Heart right ventricle (tissue), 16 donors: Measurements from ENCODE around the gene CDC5L. TPM values are rescaled to one million over a fixed set of nuclear protein-coding genes. Genes with fewer than 3 reads are reported as not detected.
A peak's percentile ranks its signal among the peaks of the same experiment; 100 is the strongest.

Experiments
- ATAC-seq, 8 donors: fragments of 200-7000 bp; cut with Tn5 transposase; one replicate each; pipeline ENCODE4 v1.9.1; 2020; ENCODE audit warnings: mild to moderate bottlenecking in 8 of 8, moderate library complexity in 8 of 8, moderate number of reproducible peaks in 1 of 8
- DNase-seq, 2 donors: peaks; one replicate each; pipeline ENCODE4 v3.0.0-alpha.2; 2020
- H3K27ac ChIP-seq, 10 donors: fragments of 200-600 bp; sonication (generic) in 2 of 10; one replicate each; pipeline versions ENCODE4 v1.5.0 to v1.8.0; 2020 to 2022; ENCODE audit warnings: mild to moderate bottlenecking in 3 of 10
- H3K27me3 ChIP-seq, 7 donors: fragments of 200-600 bp; one replicate each; pipeline ENCODE4 v1.8.0; 2021 to 2022; ENCODE audit warnings: mild to moderate bottlenecking in 2 of 7
- H3K36me3 ChIP-seq, 9 donors: fragments of 200-600 bp; sonication (generic) in 1 of 9; one replicate each; pipeline versions ENCODE4 v1.5.0 to v1.8.0; 2020 to 2022; ENCODE audit warnings: mild to moderate bottlenecking in 2 of 9
- H3K4me1 ChIP-seq, 9 donors: fragments of 200-600 bp; sonication (generic) in 1 of 9; one replicate each; pipeline versions ENCODE4 v1.5.0 to v1.8.0; 2020 to 2022; ENCODE audit warnings: mild to moderate bottlenecking in 4 of 9
- H3K4me3 ChIP-seq, 10 donors: fragments of 200-600 bp; sonication (generic) in 2 of 10; one replicate each; pipeline versions ENCODE4 v1.5.0 to v1.8.0; 2020 to 2022; ENCODE audit warnings: mild to moderate bottlenecking in 7 of 10, moderate library complexity in 2 of 10
- H3K9me3 ChIP-seq, 11 donors: fragments of 200-600 bp in 10 of 11; sonication (generic) in 2 of 11; one replicate each; pipeline versions ENCODE4 v1.5.0 to v1.8.0; 2013 to 2022; ENCODE audit warnings: mild to moderate bottlenecking in 2 of 11, control low read depth in 1 of 11, moderate library complexity in 1 of 11
- CTCF ChIP-seq, 9 donors: fragments of 200-600 bp; sonication (generic) in 2 of 9; IDR thresholded peaks; one replicate each; pipeline versions ENCODE4 v1.5.0 to v1.8.0; 2021 to 2022; ENCODE audit warnings: antibody characterized with exemption in 9 of 9, mild to moderate bottlenecking in 5 of 9, moderate library complexity in 1 of 9
- WGBS, 2 donors: extraction: QIAGEN DNeasy Blood & Tissue Kit; methylation state at CpG; one replicate each; pipeline ENCODE4 v1.1.7; 2013; ENCODE audit warnings: inconsistent platforms in 1 of 2; 5-methylcytosine and 5-hydroxymethylcytosine counted together
- intact Hi-C, 10 donors: fragments of 100-400 bp; cut with DNase I; formaldehyde crosslinking; loops; one replicate each; pipeline versions ENCODE4 v1.11.1 to v1.14.2; 2022
- polyA plus RNA-seq, 2 donors: library from polyadenylated mRNA; stranded (reverse); fragments of 200-250 nt; gene quantifications; one replicate each; pipeline ENCODE4 v1.2.3, GENCODE V29; 2013
- total RNA-seq, 10 donors: library from RNA; stranded (reverse); fragmentation: NEBNext Ultra II Directional in 3 of 10; extraction: Animal tissue kit (Norgen Biotek cat#: 25700) in 3 of 10; gene quantifications; one replicate each; pipeline versions ENCODE4 v1.2.1 to v1.2.4, GENCODE V29; 2021 to 2023
- donor health status: Arrhythmogenic right ventricular cardiomyopathy.
- donor health status: ischemic (EF 13 %, LVEDD 7.1; RV severe dilation, severe dysfunction).
- donor health status: healthy with polysubstance abuse.
- donor health status: DM: no; HTN: yes; CAD: no.
- donor health status: DM: no; HTN: no; CAD: no.
- donor health status: ischemic (EF 25% LVEDD 6.9; RV normal size, moderate dysfunction).
- donor health status: ischemic (EF 25% LVEDD 5.7; RV mildly dilated, moderate dysfunction).
- donor health status: healthy.
- donor health status: DM: yes; HTN: yes; CAD: no.
- donor health status: Ischemic cardiomyopathy.
- donor health status: ischemic (EF 35%, LVEDD 5.7; RV mildly dilated, moderate dysfunction).
- donor health status: nonischemic (EF 11% LVEDD 7.7; RV severe dilation, severe dysfunction).
- donor health status: DM: yes; HTN: yes; CAD: no.
- donor health status: PGD.
- donor health status: ischemic (EF 29% LVEDD 5.4; RV normal size, mild dysfunction).
- donor health status: nonischemic (EF 23%, LVEDD 6.1; RV moderate dilation, normal function).

Gene CDC5L
- total and polyA plus RNA-seq, 12 donors = 5.4 to 26.5 (median 20.5) TPM

- intact Hi-C loops = no loop called here
These were observed 64.5 kb downstream of the CDC5L start for GRCh38 chr6:44451803-44452695.

GRCh38 chr6:44452725-44453124 lies 65.2 kb downstream of the CDC5L start:
- intact Hi-C loops = loop anchor here in 1 of 10 donors (1.0 kb wide), 1 partner anchor 20 kb away; no protein-coding TSS in a partner anchor
- Histone ChIP-seq H3K9me3 (no peaks in the 10 kb centered on the region), H3K4me1 (peaks cover 3 to 30% (median 20%) of the 10 kb centered on the region in 9 donors), H3K27me3 (no peaks in the 10 kb centered on the region), H3K4me3 (no peak overlapping the region), H3K36me3 (peaks cover 0 to 41% (median 6%) of the 10 kb centered on the region in 9 donors), H3K27ac (peak overlapping the region in 1 of 10 donors; percentile 15)
- ATAC-seq (peak in 2 of 8 donors; percentile 8 to 51), DNase-seq (no peak)
- TF ChIP-seq CTCF (IDR thresholded peaks at IDR 0.05) = no peak
- 71 to 75% methylated on average over 4 of the region's 4 CpGs for WGBS, 2 donors

More at GRCh38 chr6:44451803-44452695, 64.5 kb downstream of the CDC5L start:
- TF ChIP-seq CTCF (IDR thresholded peaks at IDR 0.05) = no peak
- Histone ChIP-seq H3K36me3 (peaks cover 0 to 48% (median 8%) of the 10 kb centered on the region in 9 donors), H3K27ac (peak overlapping the region in 2 of 10 donors; percentile 6 to 15), H3K4me3 (no peak overlapping the region), H3K27me3 (no peaks in the 10 kb centered on the region), H3K9me3 (no peaks in the 10 kb centered on the region), H3K4me1 (peaks cover 3 to 24% (median 19%) of the 10 kb centered on the region in 9 donors)
- 73 to 79% methylated on average over 11 of the region's 11 CpGs for WGBS, 2 donors
- ATAC-seq (peak in 7 of 8 donors; percentile 20 to 36 (median 27)), DNase-seq (no peak)

GRCh38 chr6:44453146-44453545 lies 65.6 kb downstream of the CDC5L start:
- WGBS, 2 donors = 94% methylated on average over 1 of the region's 1 CpG
- H3K27ac ChIP-seq = no peak overlapping the region
- peaks cover 0 to 37% (median 2%) of the 10 kb centered on the region in 9 donors for H3K36me3 ChIP-seq
- ATAC-seq = no peak
- intact Hi-C loops = loop anchor here in 1 of 10 donors (1.0 kb wide), 1 partner anchor 21 kb away; no protein-coding TSS in a partner anchor
- no peak overlapping the region for H3K4me3 ChIP-seq
- H3K27me3 ChIP-seq = no peaks in the 10 kb centered on the region
- H3K4me1 ChIP-seq = peaks cover 3 to 30% (median 20%) of the 10 kb centered on the region in 9 donors
- TF ChIP-seq CTCF (IDR thresholded peaks at IDR 0.05) = no peak
- H3K9me3 ChIP-seq = no peaks in the 10 kb centered on the region
- no peak for DNase-seq

- Histone ChIP-seq H3K9me3 (no peaks in the 10 kb centered on the region), H3K27ac (no peak overlapping the region), H3K4me3 (no peak overlapping the region), H3K36me3 (peaks cover 0 to 27% (median 0%) of the 10 kb centered on the region in 9 donors), H3K4me1 (peaks cover 3 to 30% (median 20%) of the 10 kb centered on the region in 9 donors), H3K27me3 (no peaks in the 10 kb centered on the region)
- no peak for TF ChIP-seq CTCF (IDR thresholded peaks at IDR 0.05)
- DNase-seq (no peak), ATAC-seq (no peak)
- WGBS, 2 donors = 95 to 96% methylated on average over 5 of the region's 5 CpGs
- intact Hi-C loops = no loop called here
These were observed 66.7 kb downstream of the CDC5L start for GRCh38 chr6:44454198-44454597.
